Smooth muscle cell (in vitro differentiated cells): ENCODE data around the gene WNK3. TPM values are rescaled to one million over a fixed set of nuclear protein-coding genes. Genes with fewer than 3 reads are reported as not detected.
"Not testable (repeated sequence)": the region's sequence is repeated elsewhere in the genome, so short reads cannot be mapped to it uniquely, and the experiment has no call there.

Source experiments
- DNase-seq: peaks from one replicate; lab custom pipeline; 2025; ENCODE audit not compliant: unreplicated experiment; lab: John Stamatoyannopoulos, UW
- H2AFZ ChIP-seq: fragments of 200-600 bp; sonication (generic); 2 replicates; pipeline ENCODE4 v1.6.0; 2016; ENCODE audit warnings: antibody characterized with exemption, low read depth, mild to moderate bottlenecking
- H3F3A ChIP-seq: fragments of 200-600 bp; sonication (generic); 2 replicates; pipeline ENCODE4 v1.6.0; 2017; ENCODE audit warnings: antibody characterized with exemption, low read depth
- H3K27ac ChIP-seq: fragments of 200-600 bp; sonication (generic); 2 replicates; pipeline ENCODE4 v1.5.1; 2016; ENCODE audit warnings: low read depth, mild to moderate bottlenecking
- H3K27me3 ChIP-seq: fragments of 200-600 bp; sonication (generic); 2 replicates; pipeline ENCODE4 v1.6.1; 2016; ENCODE audit warnings: low read depth, mild to moderate bottlenecking
- H3K36me3 ChIP-seq: fragments of 200-600 bp; sonication (generic); 2 replicates; pipeline ENCODE4 v1.5.1; 2016; ENCODE audit warnings: low read depth
- H3K4me1 ChIP-seq: fragments of 200-600 bp; sonication (generic); 2 replicates; pipeline ENCODE4 v1.5.1; 2016; ENCODE audit warnings: low read depth
- H3K4me2 ChIP-seq: fragments of 200-600 bp; sonication (generic); 2 replicates; pipeline ENCODE4 v1.6.0; 2016; ENCODE audit warnings: mild to moderate bottlenecking
- H3K4me3 ChIP-seq: fragments of 200-600 bp; sonication (generic); 2 replicates; pipeline ENCODE4 v1.5.1; 2016; ENCODE audit warnings: mild to moderate bottlenecking
- H3K79me2 ChIP-seq: fragments of 200-600 bp; sonication (generic); 2 replicates; pipeline ENCODE4 v1.6.0; 2016; ENCODE audit warnings: low read depth, mild to moderate bottlenecking
- H3K9ac ChIP-seq: fragments of 200-600 bp; sonication (generic); 2 replicates; pipeline ENCODE4 v1.6.0; 2016; ENCODE audit warnings: low read depth
- H3K9me3 ChIP-seq: fragments of 200-600 bp; sonication (generic); replicated peaks from 2 replicates; pipeline ENCODE4 v1.5.1; 2016; ENCODE audit warnings: low read depth
- H4K20me1 ChIP-seq: fragments of 200-600 bp; sonication (generic); 2 replicates; pipeline ENCODE4 v1.6.0; 2016; ENCODE audit warnings: low read depth
- WGBS: methylation state at CpG from one replicate; pipeline ENCODE4 v1.1.7; 2016; ENCODE audit warnings: low lambda C conversion rate; 5-methylcytosine and 5-hydroxymethylcytosine counted together
- polyA plus RNA-seq: library from polyadenylated mRNA; unstranded; fragments of >200 nt; fragmentation: Nextera tagmentation; extraction: Ambion mirVana; gene quantifications from 2 replicates; pipeline ENCODE4 v1.2.1, GENCODE V29; 2016
- total RNA-seq: library from RNA; depleted of rRNA; stranded (reverse); fragments of >200 nt; gene quantifications from 2 replicates; pipeline ENCODE4 v1.2.3, GENCODE V29; 2014
- TF ChIP-seq, protein P1 (sequence below): fragments of 200-600 bp; sonication (generic); IDR thresholded peaks from 2 replicates; pipeline ENCODE4 v1.5.1; 2017; ENCODE audit warnings: borderline replicate concordance, mild to moderate bottlenecking, antibody characterized with exemption; ENCODE audit not compliant: insufficient read depth, poor library complexity, severe bottlenecking

Gene WNK3
- total and polyA plus RNA-seq, 2 experiments from 2014 or later = 3.6 to 5.4 TPM

- H3K36me3 ChIP-seq = no peaks in the 10 kb centered on the region
- H3K4me2 ChIP-seq = peak overlapping the region; percentile 82
- H3K4me1 ChIP-seq = no peaks in the 10 kb centered on the region
- H2AFZ ChIP-seq = peak overlapping the region; percentile 86
- WGBS = 68% methylated on average over 4 of the region's 4 CpGs
- DNase-seq = no peak
- H3K27me3 ChIP-seq = no peaks in the 10 kb centered on the region
- peak overlapping the region; percentile 67 for H3K9ac ChIP-seq
- no peaks in the 10 kb centered on the region for H4K20me1 ChIP-seq
- H3K79me2 ChIP-seq = no peaks in the 10 kb centered on the region
- H3K9me3 ChIP-seq = no peaks in the 10 kb centered on the region
- H3K27ac ChIP-seq = peak overlapping the region; percentile 82
- H3F3A ChIP-seq = no peaks in the 10 kb centered on the region
- TF ChIP-seq, protein P1, sequence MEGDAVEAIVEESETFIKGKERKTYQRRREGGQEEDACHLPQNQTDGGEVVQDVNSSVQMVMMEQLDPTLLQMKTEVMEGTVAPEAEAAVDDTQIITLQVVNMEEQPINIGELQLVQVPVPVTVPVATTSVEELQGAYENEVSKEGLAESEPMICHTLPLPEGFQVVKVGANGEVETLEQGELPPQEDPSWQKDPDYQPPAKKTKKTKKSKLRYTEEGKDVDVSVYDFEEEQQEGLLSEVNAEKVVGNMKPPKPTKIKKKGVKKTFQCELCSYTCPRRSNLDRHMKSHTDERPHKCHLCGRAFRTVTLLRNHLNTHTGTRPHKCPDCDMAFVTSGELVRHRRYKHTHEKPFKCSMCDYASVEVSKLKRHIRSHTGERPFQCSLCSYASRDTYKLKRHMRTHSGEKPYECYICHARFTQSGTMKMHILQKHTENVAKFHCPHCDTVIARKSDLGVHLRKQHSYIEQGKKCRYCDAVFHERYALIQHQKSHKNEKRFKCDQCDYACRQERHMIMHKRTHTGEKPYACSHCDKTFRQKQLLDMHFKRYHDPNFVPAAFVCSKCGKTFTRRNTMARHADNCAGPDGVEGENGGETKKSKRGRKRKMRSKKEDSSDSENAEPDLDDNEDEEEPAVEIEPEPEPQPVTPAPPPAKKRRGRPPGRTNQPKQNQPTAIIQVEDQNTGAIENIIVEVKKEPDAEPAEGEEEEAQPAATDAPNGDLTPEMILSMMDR = no peak
- peak overlapping the region; percentile 69 for H3K4me3 ChIP-seq
Observed at GRCh38 chrX:54359408-54359807, 1.6 kb upstream of the WNK3 start.

DNA sequence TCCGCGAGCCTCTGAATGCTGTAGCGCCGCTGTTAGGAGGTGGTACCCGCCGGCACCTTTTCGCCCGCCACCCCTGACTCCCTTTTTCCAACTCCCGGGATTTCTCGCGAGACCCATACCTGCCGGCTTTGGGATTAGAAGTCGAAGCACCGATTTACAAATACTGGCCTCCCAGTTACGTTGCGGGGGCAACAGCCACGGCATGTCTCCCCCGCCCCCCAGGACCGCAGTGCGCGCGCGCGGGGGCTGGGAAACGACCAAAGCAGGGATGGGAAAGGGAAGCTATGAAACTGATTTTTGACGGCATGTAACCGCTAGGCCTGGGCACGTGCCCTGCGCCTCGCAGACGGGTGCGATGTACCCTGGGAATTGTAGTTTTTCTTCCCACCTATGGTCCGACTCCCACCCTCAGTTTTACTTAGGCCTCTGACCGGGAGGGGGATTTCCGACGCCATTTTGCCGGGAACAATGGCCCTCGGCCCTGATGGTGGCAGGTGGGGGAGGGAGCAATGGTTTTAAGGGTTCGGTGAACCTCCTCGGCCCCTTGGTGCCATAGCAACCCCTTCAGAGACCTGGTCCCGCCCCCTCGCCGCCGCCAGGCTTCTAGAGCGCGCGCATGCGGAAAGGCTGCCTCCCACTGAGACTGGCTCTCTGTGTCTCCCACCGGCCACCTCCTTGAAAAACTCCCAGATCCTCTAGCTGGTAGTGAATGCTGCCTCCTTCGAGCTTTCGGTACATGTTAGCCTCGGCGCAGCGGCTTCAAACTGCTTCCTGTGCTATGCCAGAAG is 772 bp upstream of the WNK3 start:
- WGBS = 46% methylated on average over 53 of the region's 54 CpGs
- TF ChIP-seq, protein P1 = no peak
- H3K9ac ChIP-seq = peak overlapping the region; percentile 67
- H3K36me3 ChIP-seq = no peaks in the 10 kb centered on the region
- peak; percentile 58 for DNase-seq
- H3K27ac ChIP-seq = peak overlapping the region; percentile 82
- H2AFZ ChIP-seq = peak overlapping the region; percentile 86
- no peaks in the 10 kb centered on the region for H3K79me2 ChIP-seq
- H3K27me3 ChIP-seq = no peaks in the 10 kb centered on the region
- no peaks in the 10 kb centered on the region for H3K4me1 ChIP-seq
- H3K4me2 ChIP-seq = peak overlapping the region; percentile 82
- H3K9me3 ChIP-seq = no peaks in the 10 kb centered on the region
- H3K4me3 ChIP-seq = peak overlapping the region; percentile 69
- no peaks in the 10 kb centered on the region for H3F3A ChIP-seq
- no peaks in the 10 kb centered on the region for H4K20me1 ChIP-seq

- H3K4me3 ChIP-seq = no peak overlapping the region
- H3K9ac ChIP-seq = no peak overlapping the region
- DNase-seq = no peak
- no peaks in the 10 kb centered on the region for H4K20me1 ChIP-seq
- H3K27ac ChIP-seq = no peak overlapping the region
- no peaks in the 10 kb centered on the region for H3F3A ChIP-seq
- no peak overlapping the region for H3K4me2 ChIP-seq
- no peak overlapping the region for H2AFZ ChIP-seq
- H3K36me3 ChIP-seq = no peaks in the 10 kb centered on the region
- H3K9me3 ChIP-seq = no peaks in the 10 kb centered on the region
- TF ChIP-seq, protein P1 = no peak
- no peaks in the 10 kb centered on the region for H3K4me1 ChIP-seq
- H3K79me2 ChIP-seq = no peaks in the 10 kb centered on the region
- H3K27me3 ChIP-seq = no peaks in the 10 kb centered on the region
- 95% methylated on average over 2 of the region's 2 CpGs for WGBS
Observed at GRCh38 chrX:54352677-54353076, 5.2 kb downstream of the WNK3 start.

GRCh38 chrX:54337383-54337782 is 20.5 kb downstream of the WNK3 start:
- H3K4me1 ChIP-seq, H3K4me2 ChIP-seq, DNase-seq, H2AFZ ChIP-seq, H3K9ac ChIP-seq, H4K20me1 ChIP-seq, H3K36me3 ChIP-seq, H3K9me3 ChIP-seq, H3F3A ChIP-seq, H3K27me3 ChIP-seq, H3K4me3 ChIP-seq, H3K27ac ChIP-seq, H3K79me2 ChIP-seq: not testable (repeated sequence)
- WGBS = 82% methylated on average over 10 of the region's 10 CpGs
